ENCODE measurements around the gene SNX30.

Gene SNX30

DNA sequence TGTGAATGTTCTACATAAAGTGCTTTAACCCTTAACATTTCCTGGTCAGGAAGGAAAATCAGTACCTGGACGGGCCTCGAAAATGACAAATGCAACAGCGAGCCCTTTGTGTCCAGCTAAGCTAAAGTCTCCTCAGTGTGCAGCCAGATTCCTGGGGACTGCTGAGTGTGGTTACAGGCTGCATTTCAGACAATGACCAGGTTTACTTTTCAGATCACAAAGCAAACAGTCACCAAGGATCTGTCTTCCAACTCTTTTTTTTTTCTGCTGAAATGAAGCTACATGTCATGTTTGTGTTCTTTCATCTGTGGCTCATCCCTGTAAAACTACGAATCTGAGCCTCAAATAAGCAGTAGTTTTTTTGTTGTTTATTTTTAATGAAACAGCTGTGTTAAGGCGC lies 119.4 kb downstream of the SNX30 start:
- Histone ChIP-seq H3K27me3 (replicated peaks; ENCODE audit: control insufficient read depth, insufficient read depth, low read length, poor library complexity, severe bottlenecking) (no peaks in the 10 kb centered on the region), H3K9me3 (ENCODE audit: control insufficient read depth, low read length) (no peaks in the 10 kb centered on the region), H3K27ac (ENCODE audit: insufficient read depth, low read length, poor library complexity, severe bottlenecking) (no peak overlapping the region), H3K4me1 (ENCODE audit: control insufficient read depth, insufficient read depth, low read length, poor library complexity, severe bottlenecking) (no peaks in the 10 kb centered on the region), H3K4me3 (ENCODE audit: insufficient read depth, low read depth, low read length, poor library complexity, severe bottlenecking) (no peak overlapping the region), H3K36me3 (ENCODE audit: control insufficient read depth, insufficient read depth, low read length) (peaks cover 13% of the 10 kb centered on the region)
- no peak for DNase-seq

DNA sequence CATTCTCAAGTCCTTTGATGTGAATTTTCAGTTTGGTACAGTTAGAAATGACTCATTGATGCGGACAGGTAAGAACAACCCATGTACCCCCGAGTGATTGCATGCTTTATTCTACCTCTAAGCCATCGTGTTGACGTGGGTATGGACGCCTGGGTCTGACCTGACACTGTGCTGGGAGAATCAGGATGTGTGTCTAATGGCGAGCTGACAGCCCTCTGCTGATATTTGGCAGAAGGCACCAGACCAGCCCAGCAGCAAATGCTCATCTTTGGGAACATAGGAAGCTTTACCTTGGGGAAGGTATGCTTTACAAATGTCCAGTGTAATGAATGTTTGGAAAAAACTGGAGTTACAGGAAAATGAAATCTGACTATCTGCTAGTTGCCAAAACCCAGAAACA lies 120.0 kb downstream of the SNX30 start:
- no peaks in the 10 kb centered on the region for H3K9me3 ChIP-seq (ENCODE audit: control insufficient read depth, low read length)
- DNase-seq = no peak
- no peak overlapping the region for H3K27ac ChIP-seq (ENCODE audit: insufficient read depth, low read length, poor library complexity, severe bottlenecking)
- H3K4me1 ChIP-seq (ENCODE audit: control insufficient read depth, insufficient read depth, low read length, poor library complexity, severe bottlenecking) = no peaks in the 10 kb centered on the region
- no peak overlapping the region for H3K4me3 ChIP-seq (ENCODE audit: insufficient read depth, low read depth, low read length, poor library complexity, severe bottlenecking)
- H3K27me3 ChIP-seq (replicated peaks; ENCODE audit: control insufficient read depth, insufficient read depth, low read length, poor library complexity, severe bottlenecking) = no peaks in the 10 kb centered on the region
- H3K36me3 ChIP-seq (ENCODE audit: control insufficient read depth, insufficient read depth, low read length) = peaks cover 13% of the 10 kb centered on the region

DNA sequence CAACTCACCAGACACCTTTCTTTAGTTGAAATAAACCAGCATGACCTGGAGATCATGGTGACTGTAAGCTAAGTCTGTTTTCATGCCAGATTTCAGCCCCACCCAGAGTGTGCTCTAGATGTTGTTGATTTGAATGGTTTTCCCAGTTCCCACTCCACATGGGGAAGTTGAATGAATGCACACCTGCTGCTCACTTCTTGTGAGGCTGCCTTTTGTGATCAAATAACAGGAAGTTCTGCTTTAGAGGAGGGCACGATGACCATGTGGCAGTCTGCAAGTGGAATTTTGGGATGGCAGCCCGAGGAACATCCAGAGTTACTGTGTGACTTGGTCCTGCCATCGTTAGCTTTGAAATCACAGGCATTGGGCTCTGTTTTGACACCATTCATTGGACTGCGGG lies 121.5 kb downstream of the SNX30 start:
- no peak overlapping the region for H3K27ac ChIP-seq (ENCODE audit: insufficient read depth, low read length, poor library complexity, severe bottlenecking)
- H3K36me3 ChIP-seq (ENCODE audit: control insufficient read depth, insufficient read depth, low read length) = peaks cover 10% of the 10 kb centered on the region
- no peak for DNase-seq
- no peaks in the 10 kb centered on the region for H3K27me3 ChIP-seq (replicated peaks; ENCODE audit: control insufficient read depth, insufficient read depth, low read length, poor library complexity, severe bottlenecking)
- H3K4me1 ChIP-seq (ENCODE audit: control insufficient read depth, insufficient read depth, low read length, poor library complexity, severe bottlenecking) = no peaks in the 10 kb centered on the region
- no peaks in the 10 kb centered on the region for H3K9me3 ChIP-seq (ENCODE audit: control insufficient read depth, low read length)
- no peak overlapping the region for H3K4me3 ChIP-seq (ENCODE audit: insufficient read depth, low read depth, low read length, poor library complexity, severe bottlenecking)

DNA sequence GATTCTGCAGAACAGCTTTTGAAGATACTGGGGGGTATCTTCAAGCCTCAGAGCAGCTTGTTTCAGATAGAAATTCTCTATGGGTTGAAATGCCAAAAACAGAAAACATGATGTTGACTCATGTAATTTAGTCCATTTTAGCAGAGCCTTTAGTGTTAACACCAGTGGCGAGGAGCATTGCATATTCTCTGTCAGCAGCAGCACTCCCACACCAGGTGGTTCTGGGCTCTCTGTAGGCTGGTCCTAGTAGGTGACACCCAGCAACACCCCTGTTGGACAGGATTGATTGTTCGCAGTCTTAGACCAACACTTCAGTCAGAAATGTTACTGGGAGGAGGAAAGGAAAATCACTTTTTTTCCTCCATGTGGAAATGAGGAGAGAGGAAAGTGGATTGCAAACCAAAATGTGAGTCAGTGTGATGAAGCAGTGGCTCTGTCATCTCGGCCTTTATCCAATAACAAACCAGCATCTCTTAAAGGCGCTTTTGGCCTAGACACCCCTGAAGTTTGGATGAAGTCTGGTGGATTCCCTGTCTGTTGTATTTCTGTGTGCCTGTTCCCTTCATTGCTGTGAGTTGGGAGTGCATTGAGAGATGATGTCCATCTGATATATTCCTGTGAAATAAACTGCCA lies 123.3 kb downstream of the SNX30 start:
- H3K4me1 ChIP-seq (ENCODE audit: control insufficient read depth, insufficient read depth, low read length, poor library complexity, severe bottlenecking) = no peaks in the 10 kb centered on the region
- H3K4me3 ChIP-seq (ENCODE audit: insufficient read depth, low read depth, low read length, poor library complexity, severe bottlenecking) = no peak overlapping the region
- no peak for DNase-seq
- H3K36me3 ChIP-seq (ENCODE audit: control insufficient read depth, insufficient read depth, low read length) = peaks cover 9% of the 10 kb centered on the region
- no peaks in the 10 kb centered on the region for H3K9me3 ChIP-seq (ENCODE audit: control insufficient read depth, low read length)
- no peaks in the 10 kb centered on the region for H3K27me3 ChIP-seq (replicated peaks; ENCODE audit: control insufficient read depth, insufficient read depth, low read length, poor library complexity, severe bottlenecking)
- no peak overlapping the region for H3K27ac ChIP-seq (ENCODE audit: insufficient read depth, low read length, poor library complexity, severe bottlenecking)

DNA sequence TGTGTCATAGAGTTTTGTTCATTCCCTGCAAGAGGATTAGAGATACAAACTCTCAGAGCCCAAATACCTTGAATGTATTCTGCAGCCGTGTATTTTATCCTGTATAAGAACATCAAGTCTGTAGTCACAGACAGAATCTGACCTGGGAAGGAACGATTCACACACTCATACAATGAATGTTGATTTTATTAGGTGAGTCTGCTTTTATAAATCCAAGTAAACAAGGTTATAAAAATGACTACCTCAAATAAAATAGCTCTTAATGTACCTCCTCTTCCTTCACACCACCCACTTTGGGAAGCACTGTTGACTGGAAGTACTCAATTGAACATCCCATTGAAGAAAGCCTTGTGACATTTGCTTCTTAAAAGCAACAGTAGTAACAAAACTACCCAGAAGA lies 128.2 kb downstream of the SNX30 start:
- H3K36me3 ChIP-seq (ENCODE audit: control insufficient read depth, insufficient read depth, low read length) = no peaks in the 10 kb centered on the region
- no peak for DNase-seq
- H3K9me3 ChIP-seq (ENCODE audit: control insufficient read depth, low read length) = no peaks in the 10 kb centered on the region
- H3K27ac ChIP-seq (ENCODE audit: insufficient read depth, low read length, poor library complexity, severe bottlenecking) = no peak overlapping the region
- H3K27me3 ChIP-seq (replicated peaks; ENCODE audit: control insufficient read depth, insufficient read depth, low read length, poor library complexity, severe bottlenecking) = no peaks in the 10 kb centered on the region
- no peak overlapping the region for H3K4me3 ChIP-seq (ENCODE audit: insufficient read depth, low read depth, low read length, poor library complexity, severe bottlenecking)
- no peaks in the 10 kb centered on the region for H3K4me1 ChIP-seq (ENCODE audit: control insufficient read depth, insufficient read depth, low read length, poor library complexity, severe bottlenecking)

DNA sequence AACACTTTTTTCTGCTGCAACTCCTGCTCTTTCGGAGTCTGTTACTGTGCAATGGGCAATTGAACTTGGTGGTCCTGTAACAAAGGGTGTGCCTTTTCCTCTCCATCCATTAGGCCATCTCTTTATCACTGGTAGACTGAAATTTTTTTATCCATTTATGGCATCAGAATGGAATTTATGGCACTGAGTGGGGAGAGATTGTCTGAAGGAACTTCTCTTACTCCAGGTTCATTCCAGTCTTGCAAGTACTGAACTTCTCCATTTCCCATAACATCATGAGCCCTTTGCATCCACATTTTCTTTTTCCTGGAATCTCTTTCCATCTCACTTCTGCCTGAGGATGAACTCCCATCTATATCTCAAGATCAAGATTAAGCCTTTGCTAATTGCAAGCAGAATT lies 130.1 kb downstream of the SNX30 start:
- DNase-seq = no peak
- no peak overlapping the region for H3K27ac ChIP-seq (ENCODE audit: insufficient read depth, low read length, poor library complexity, severe bottlenecking)
- no peaks in the 10 kb centered on the region for H3K27me3 ChIP-seq (replicated peaks; ENCODE audit: control insufficient read depth, insufficient read depth, low read length, poor library complexity, severe bottlenecking)
- H3K9me3 ChIP-seq (ENCODE audit: control insufficient read depth, low read length) = no peaks in the 10 kb centered on the region
- H3K4me1 ChIP-seq (ENCODE audit: control insufficient read depth, insufficient read depth, low read length, poor library complexity, severe bottlenecking) = no peaks in the 10 kb centered on the region
- no peak overlapping the region for H3K4me3 ChIP-seq (ENCODE audit: insufficient read depth, low read depth, low read length, poor library complexity, severe bottlenecking)
- no peaks in the 10 kb centered on the region for H3K36me3 ChIP-seq (ENCODE audit: control insufficient read depth, insufficient read depth, low read length)

DNA sequence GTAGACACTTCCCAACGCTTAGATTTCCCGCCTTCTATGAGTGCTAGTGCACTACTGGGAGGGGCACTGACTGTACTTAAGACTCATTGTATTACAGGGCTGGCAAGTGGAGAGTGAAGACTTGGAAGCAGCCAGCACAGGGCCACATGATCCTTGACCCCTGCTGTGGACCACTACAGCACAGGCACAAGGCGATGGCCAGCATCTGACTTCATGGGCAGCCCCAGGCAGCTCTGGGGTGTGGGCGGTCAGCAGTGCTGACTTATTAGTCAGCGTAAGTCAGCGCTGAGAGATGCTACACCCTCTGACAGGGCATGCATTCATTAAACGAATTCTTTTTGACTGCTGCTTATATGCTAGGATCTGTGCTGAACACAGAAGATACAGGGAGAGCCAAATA lies 130.8 kb downstream of the SNX30 start:
- no peak for DNase-seq
- H3K36me3 ChIP-seq (ENCODE audit: control insufficient read depth, insufficient read depth, low read length) = no peaks in the 10 kb centered on the region

DNA sequence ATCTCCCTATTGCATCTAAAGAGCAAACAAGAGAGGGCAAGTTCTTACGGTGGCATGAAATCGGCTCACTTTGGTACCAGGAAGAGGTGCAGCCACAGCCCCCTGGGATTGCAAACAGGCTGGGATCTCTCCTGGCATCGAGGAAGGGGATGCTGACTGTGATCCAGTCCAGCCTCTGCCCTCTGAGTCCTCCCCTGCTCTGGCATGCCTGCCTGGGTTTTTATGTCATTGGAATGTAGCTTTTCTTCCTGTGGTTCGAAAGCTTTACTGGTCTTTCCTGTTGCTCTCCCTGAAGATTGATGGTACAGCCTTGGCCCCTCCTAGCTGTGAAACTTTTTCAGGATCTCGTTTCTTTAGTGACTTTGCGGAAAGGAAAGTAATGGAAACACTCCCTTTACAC lies 133.5 kb downstream of the SNX30 start:
- no peaks in the 10 kb centered on the region for H3K4me1 ChIP-seq (ENCODE audit: control insufficient read depth, insufficient read depth, low read length, poor library complexity, severe bottlenecking)
- H3K27me3 ChIP-seq (replicated peaks; ENCODE audit: control insufficient read depth, insufficient read depth, low read length, poor library complexity, severe bottlenecking) = no peaks in the 10 kb centered on the region
- no peak overlapping the region for H3K4me3 ChIP-seq (ENCODE audit: insufficient read depth, low read depth, low read length, poor library complexity, severe bottlenecking)
- no peak overlapping the region for H3K27ac ChIP-seq (ENCODE audit: insufficient read depth, low read length, poor library complexity, severe bottlenecking)
- H3K36me3 ChIP-seq (ENCODE audit: control insufficient read depth, insufficient read depth, low read length) = no peaks in the 10 kb centered on the region
- H3K9me3 ChIP-seq (ENCODE audit: control insufficient read depth, low read length) = no peaks in the 10 kb centered on the region
- no peak for DNase-seq

More for the DNA sequence above, 130.8 kb downstream of the SNX30 start:
- Histone ChIP-seq H3K4me3 (ENCODE audit: insufficient read depth, low read depth, low read length, poor library complexity, severe bottlenecking) (no peak overlapping the region), H3K27me3 (replicated peaks; ENCODE audit: control insufficient read depth, insufficient read depth, low read length, poor library complexity, severe bottlenecking) (no peaks in the 10 kb centered on the region), H3K9me3 (ENCODE audit: control insufficient read depth, low read length) (no peaks in the 10 kb centered on the region), H3K27ac (ENCODE audit: insufficient read depth, low read length, poor library complexity, severe bottlenecking) (no peak overlapping the region), H3K4me1 (ENCODE audit: control insufficient read depth, insufficient read depth, low read length, poor library complexity, severe bottlenecking) (no peaks in the 10 kb centered on the region)

DNA sequence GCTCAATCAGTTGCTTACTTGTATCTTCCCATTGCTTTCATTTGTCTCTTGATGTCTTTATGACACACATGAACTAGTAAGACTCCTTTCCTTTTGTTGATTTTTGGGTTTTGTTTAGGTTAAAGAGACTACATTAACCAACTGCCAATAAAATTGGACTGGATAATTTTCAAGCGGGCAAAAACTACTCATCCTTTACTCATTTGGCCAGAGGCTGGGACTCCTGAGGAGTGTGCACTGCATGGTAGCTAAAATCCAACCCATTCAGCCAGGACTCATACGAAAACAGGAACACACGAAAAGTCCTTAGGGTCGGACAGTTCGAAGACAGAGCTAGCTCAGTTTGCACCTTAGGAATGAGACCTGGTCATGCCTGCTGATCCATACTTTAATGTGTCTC lies 134.2 kb downstream of the SNX30 start:
- no peak for DNase-seq
- Histone ChIP-seq H3K27ac (ENCODE audit: insufficient read depth, low read length, poor library complexity, severe bottlenecking) (no peak overlapping the region), H3K4me1 (ENCODE audit: control insufficient read depth, insufficient read depth, low read length, poor library complexity, severe bottlenecking) (no peaks in the 10 kb centered on the region), H3K9me3 (ENCODE audit: control insufficient read depth, low read length) (no peaks in the 10 kb centered on the region), H3K4me3 (ENCODE audit: insufficient read depth, low read depth, low read length, poor library complexity, severe bottlenecking) (no peak overlapping the region), H3K27me3 (replicated peaks; ENCODE audit: control insufficient read depth, insufficient read depth, low read length, poor library complexity, severe bottlenecking) (no peaks in the 10 kb centered on the region), H3K36me3 (ENCODE audit: control insufficient read depth, insufficient read depth, low read length) (no peaks in the 10 kb centered on the region)

DNA sequence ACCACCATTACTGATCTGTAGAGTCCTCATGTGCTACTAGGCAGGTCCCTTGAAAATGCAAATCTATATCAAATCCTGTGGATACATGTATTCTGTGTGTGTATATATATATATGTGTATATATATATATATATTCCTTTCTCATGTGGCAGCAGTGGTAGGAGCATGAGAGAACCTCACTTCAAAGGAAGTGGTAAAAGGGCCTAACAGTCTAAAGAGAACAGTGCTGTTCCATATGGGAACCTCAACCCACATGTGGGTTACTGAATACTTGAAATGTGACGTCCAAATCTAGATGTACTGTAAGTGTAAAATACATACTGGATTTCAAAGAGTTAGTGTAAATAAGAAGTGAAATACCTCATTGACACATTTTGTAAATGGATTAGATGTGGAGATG lies 134.8 kb downstream of the SNX30 start:
- Histone ChIP-seq H3K36me3 (ENCODE audit: control insufficient read depth, insufficient read depth, low read length) (no peaks in the 10 kb centered on the region), H3K27me3 (replicated peaks; ENCODE audit: control insufficient read depth, insufficient read depth, low read length, poor library complexity, severe bottlenecking) (no peaks in the 10 kb centered on the region), H3K9me3 (ENCODE audit: control insufficient read depth, low read length) (no peaks in the 10 kb centered on the region), H3K27ac (ENCODE audit: insufficient read depth, low read length, poor library complexity, severe bottlenecking) (no peak overlapping the region), H3K4me3 (ENCODE audit: insufficient read depth, low read depth, low read length, poor library complexity, severe bottlenecking) (no peak overlapping the region), H3K4me1 (ENCODE audit: control insufficient read depth, insufficient read depth, low read length, poor library complexity, severe bottlenecking) (no peaks in the 10 kb centered on the region)
- no peak for DNase-seq
